HCT116 (cell line): ENCODE measurements around the gene MTA1.

Experiments used
- ATF3 ChIP-seq: IDR thresholded peaks from 2 replicates; pipeline ENCODE4 v1.6.1; 2012
- CTCF ChIP-seq, 3 experiments: fragments of 200-600 bp in 1 of 3; sonication (generic) in 1 of 3; IDR thresholded peaks in 2 of 3; conservative IDR thresholded peaks in 1 of 3; 2 replicates each; pipeline ENCODE4 v1.5.1; 2012 to 2017; ENCODE audit warnings: low read depth in 2 of 3, low read length in 2 of 3, antibody characterized with exemption in 1 of 3, borderline replicate concordance in 1 of 3, control low read depth in 1 of 3, mild to moderate bottlenecking in 1 of 3, mixed read lengths in 1 of 3, mixed run types in 1 of 3, moderate library complexity in 1 of 3; ENCODE audit not compliant: insufficient read depth in 1 of 3
- POLR2AphosphoS5 ChIP-seq: IDR thresholded peaks from 2 replicates; pipeline ENCODE4 v1.6.1; 2011; ENCODE audit warnings: mild to moderate bottlenecking, low read depth, low read length, moderate library complexity
- SIN3A ChIP-seq: IDR thresholded peaks from 2 replicates; pipeline ENCODE4 v1.6.1; 2012; ENCODE audit warnings: low read depth
- SRF ChIP-seq: IDR thresholded peaks from 2 replicates; pipeline ENCODE4 v1.6.1; 2012; ENCODE audit warnings: low read depth

GRCh38 chr14:105507247-105507646, 87.6 kb downstream of the MTA1 start:
- TF ChIP-seq SRF (no peak), ATF3 (no peak), SIN3A (no peak), CTCF (IDR thresholded peaks at IDR 0.05 in 2 of 3, conservative IDR thresholded peaks at IDR 0.05 in 1 of 3; ENCODE audit: borderline replicate concordance in 1 of 3, insufficient read depth in 1 of 3, low read depth in 2 of 3, low read length in 2 of 3) (no peak), POLR2AphosphoS5 (no peak)
